Measurements from ENCODE around the gene MAP2K5.

MAP2K5 gene

GRCh38 chr15:67854358-67854757 is 311.9 kb downstream of the MAP2K5 start (continued):
- TF ChIP-seq ZNF280D (tag by site-specific recombination; IDR thresholded peaks at IDR 0.05) (no peak), ZNF610 (tag by site-specific recombination; IDR thresholded peaks at IDR 0.05; ENCODE audit: borderline replicate concordance) (no peak), ZNF10 (tag by site-specific recombination; IDR thresholded peaks at IDR 0.05) (no peak), ZBTB26 (tag by site-specific recombination; optimal IDR thresholded peaks at IDR 0.05) (no peak), ZSCAN30 (tag by site-specific recombination; IDR thresholded peaks at IDR 0.05) (no peak), ZNF48 (tag by site-specific recombination; IDR thresholded peaks at IDR 0.05) (no peak)

- TF ChIP-seq GFI1B (tag by site-specific recombination; IDR thresholded peaks at IDR 0.05) (no peak), ZNF248 (tag by site-specific recombination; IDR thresholded peaks at IDR 0.05) (no peak), ZBTB8A (tag by site-specific recombination; IDR thresholded peaks at IDR 0.05) (no peak), ZNF701 (tag by site-specific recombination; IDR thresholded peaks at IDR 0.05) (no peak), GLIS2 (tag by site-specific recombination; IDR thresholded peaks at IDR 0.05) (no peak)
- no peaks in the 10 kb centered on the region for H3K4me1 ChIP-seq (ENCODE audit: control insufficient read depth, insufficient read depth, low read length)
- ChIA-PET CTCF (no interaction called here), POLR2A (interaction anchor here (0.6 kb wide), 2 partner anchors 15 to 493 kb away, joined by 4 read pairs; no protein-coding TSS in a partner anchor)
- no peak overlapping the region for H3K4me3 ChIP-seq (ENCODE audit: low read depth, low read length)
- H3K36me3 ChIP-seq (ENCODE audit: control insufficient read depth in 2 of 2, insufficient read depth in 1 of 2, low read length in 2 of 2) = no peaks in the 10 kb centered on the region
- no peaks in the 10 kb centered on the region for H3K9me3 ChIP-seq (ENCODE audit: control insufficient read depth, insufficient read depth, low read depth, low read length)
- no peak overlapping the region for H3K27ac ChIP-seq (ENCODE audit: extremely low read depth, low read depth, low read length)
Observed at GRCh38 chr15:67855842-67856241, 313.3 kb downstream of the MAP2K5 start.
